ENCODE data around the gene POFUT2. TPM values are rescaled to one million over a fixed set of nuclear protein-coding genes. Genes with fewer than 3 reads are reported as not detected.

POFUT2 gene
- total RNA-seq, 1 donor from 2014 or later: 39.5 TPM

GRCh38 chr21:45322231-45322959 is 34.7 kb upstream of the POFUT2 start:
- no peak for TF ChIP-seq CTCF (conservative IDR thresholded peaks at IDR 0.05)
- H3K36me3 Mint-ChIP-seq (ENCODE audit: low read depth): no peaks in the 10 kb centered on the region
- no peak overlapping the region for H3K4me3 Mint-ChIP-seq
- DNase-seq (ENCODE audit: low read depth, low spot score): no peak
- peaks cover 3% of the 10 kb centered on the region for H3K27me3 Mint-ChIP-seq (ENCODE audit: low read depth)
- H3K27ac Mint-ChIP-seq (ENCODE audit: unreplicated experiment): no peak overlapping the region
- peaks cover 36% of the 10 kb centered on the region for H3K4me1 Mint-ChIP-seq
- H3K9me3 Mint-ChIP-seq: no peaks in the 10 kb centered on the region

- H3K4me3 Mint-ChIP-seq: no peak overlapping the region
- no peaks in the 10 kb centered on the region for H3K27me3 Mint-ChIP-seq (ENCODE audit: low read depth)
- no peaks in the 10 kb centered on the region for H3K36me3 Mint-ChIP-seq (ENCODE audit: low read depth)
- no peak overlapping the region for H3K27ac Mint-ChIP-seq (ENCODE audit: unreplicated experiment)
- no peaks in the 10 kb centered on the region for H3K9me3 Mint-ChIP-seq
- no peak for TF ChIP-seq CTCF (conservative IDR thresholded peaks at IDR 0.05)
- peaks cover 23% of the 10 kb centered on the region for H3K4me1 Mint-ChIP-seq
- DNase-seq (ENCODE audit: low read depth, low spot score): no peak
Measured at GRCh38 chr21:45320261-45321025, 32.7 kb upstream of the POFUT2 start.

GRCh38 chr21:45319461-45320211 is 31.9 kb upstream of the POFUT2 start:
- Mint-ChIP-seq H3K4me3 (peak overlapping the region; percentile 19), H3K9me3 (no peaks in the 10 kb centered on the region), H3K4me1 (peaks cover 23% of the 10 kb centered on the region), H3K27me3 (ENCODE audit: low read depth) (no peaks in the 10 kb centered on the region), H3K36me3 (ENCODE audit: low read depth) (no peaks in the 10 kb centered on the region), H3K27ac (ENCODE audit: unreplicated experiment) (peak overlapping the region; percentile 19)
- DNase-seq (ENCODE audit: low read depth, low spot score): no peak
- TF ChIP-seq CTCF (conservative IDR thresholded peaks at IDR 0.05): no peak

GRCh38 chr21:45318556-45319404 is 31.1 kb upstream of the POFUT2 start:
- H3K4me1 Mint-ChIP-seq: peaks cover 23% of the 10 kb centered on the region
- peak overlapping the region; percentile 19 for H3K4me3 Mint-ChIP-seq
- peak overlapping the region; percentile 63 for H3K27ac Mint-ChIP-seq (ENCODE audit: unreplicated experiment)
- no peaks in the 10 kb centered on the region for H3K36me3 Mint-ChIP-seq (ENCODE audit: low read depth)
- no peak for TF ChIP-seq CTCF (conservative IDR thresholded peaks at IDR 0.05)
- no peaks in the 10 kb centered on the region for H3K27me3 Mint-ChIP-seq (ENCODE audit: low read depth)
- peak; percentile 48 for DNase-seq (ENCODE audit: low read depth, low spot score)
- no peaks in the 10 kb centered on the region for H3K9me3 Mint-ChIP-seq

- Mint-ChIP-seq H3K9me3 (no peaks in the 10 kb centered on the region), H3K4me1 (peaks cover 23% of the 10 kb centered on the region)
- no peak for TF ChIP-seq CTCF (conservative IDR thresholded peaks at IDR 0.05)
Measured at GRCh38 chr21:45318146-45318555, 30.5 kb upstream of the POFUT2 start.

More at GRCh38 chr21:45318146-45318555, 30.5 kb upstream of the POFUT2 start:
- Mint-ChIP-seq H3K27me3 (ENCODE audit: low read depth) (no peaks in the 10 kb centered on the region), H3K4me3 (no peak overlapping the region), H3K36me3 (ENCODE audit: low read depth) (no peaks in the 10 kb centered on the region), H3K27ac (ENCODE audit: unreplicated experiment) (no peak overlapping the region)
- DNase-seq (ENCODE audit: low read depth, low spot score): no peak
